Tibial artery (tissue), 4 donors: ENCODE measurements around the gene DHX8.

Source experiments
- DNase-seq, 2 donors: peaks; one replicate each; pipeline ENCODE4 v3.0.0-alpha.2; 2019
- H3K27ac ChIP-seq, 2 donors: fragments of 200-600 bp; sonication (generic) in 1 of 2; 1 replicate in 1 of 2; 2 replicates in 1 of 2; pipeline ENCODE4 v1.5.1; 2018 to 2019; ENCODE audit warnings: mild to moderate bottlenecking in 1 of 2
- H3K27me3 ChIP-seq, 2 donors: fragments of 200-600 bp; sonication (generic) in 1 of 2; one replicate each; pipeline versions ENCODE4 v1.5.1 to v1.6.0; 2016 to 2019
- H3K36me3 ChIP-seq, 3 donors: fragments of 200-600 bp; sonication (generic) in 2 of 3; one replicate each; pipeline ENCODE4 v1.5.1; 2016 to 2019; ENCODE audit warnings: mild to moderate bottlenecking in 2 of 3
- H3K4me1 ChIP-seq, 4 donors: fragments of 200-600 bp; sonication (generic) in 2 of 4; 1 replicate in 3 of 4; 2 replicates in 1 of 4; pipeline ENCODE4 v1.5.1; 2016 to 2019
- H3K4me3 ChIP-seq, 2 donors: fragments of 200-600 bp; sonication (generic) in 1 of 2; 1 replicate in 1 of 2; 2 replicates in 1 of 2; pipeline ENCODE4 v1.5.1; 2018 to 2019; ENCODE audit warnings: mild to moderate bottlenecking in 2 of 2
- H3K9me3 ChIP-seq, 3 donors: fragments of 200-600 bp; sonication (generic) in 1 of 3; one replicate each; pipeline ENCODE4 v1.5.1; 2016 to 2019
- CTCF ChIP-seq, 2 experiments: fragments of 200-600 bp in 1 of 2; fragments of 450-650 bp in 1 of 2; IDR thresholded peaks; one replicate each; pipeline ENCODE4 v1.5.1; 2017 to 2019; ENCODE audit warnings: antibody characterized with exemption in 2 of 2, mild to moderate bottlenecking in 1 of 2, moderate library complexity in 1 of 2
- intact Hi-C: fragments of 100-400 bp; cut with DNase I; formaldehyde crosslinking; loops from one replicate; pipeline ENCODE4 v1.15.0; 2023; ENCODE audit warnings: low total_unique reads

The DHX8 gene

GRCh38 chr17:43532581-43532980 is 48.8 kb downstream of the DHX8 start:
- intact Hi-C loops: no loop called here
- Histone ChIP-seq H3K4me1 (peaks cover 0 to 16% (median 14%) of the 10 kb centered on the region in 4 donors), H3K9me3 (no peaks in the 10 kb centered on the region), H3K27ac (no peak overlapping the region), H3K4me3 (no peak overlapping the region), H3K27me3 (no peaks in the 10 kb centered on the region), H3K36me3 (peaks cover 0 to 18% (median 9%) of the 10 kb centered on the region in 3 donors)
- TF ChIP-seq CTCF (IDR thresholded peaks at IDR 0.05): no peak
- DNase-seq: no peak

GRCh38 chr17:43533699-43534098 is 49.9 kb downstream of the DHX8 start:
- intact Hi-C loops: no loop called here
- Histone ChIP-seq H3K4me1 (peaks cover 0 to 16% (median 14%) of the 10 kb centered on the region in 4 donors), H3K27me3 (no peaks in the 10 kb centered on the region), H3K36me3 (peaks cover 0 to 7% (median 0%) of the 10 kb centered on the region in 3 donors), H3K4me3 (no peak overlapping the region), H3K27ac (no peak overlapping the region), H3K9me3 (no peaks in the 10 kb centered on the region)
- DNase-seq: no peak
- TF ChIP-seq CTCF (IDR thresholded peaks at IDR 0.05): no peak

DNA sequence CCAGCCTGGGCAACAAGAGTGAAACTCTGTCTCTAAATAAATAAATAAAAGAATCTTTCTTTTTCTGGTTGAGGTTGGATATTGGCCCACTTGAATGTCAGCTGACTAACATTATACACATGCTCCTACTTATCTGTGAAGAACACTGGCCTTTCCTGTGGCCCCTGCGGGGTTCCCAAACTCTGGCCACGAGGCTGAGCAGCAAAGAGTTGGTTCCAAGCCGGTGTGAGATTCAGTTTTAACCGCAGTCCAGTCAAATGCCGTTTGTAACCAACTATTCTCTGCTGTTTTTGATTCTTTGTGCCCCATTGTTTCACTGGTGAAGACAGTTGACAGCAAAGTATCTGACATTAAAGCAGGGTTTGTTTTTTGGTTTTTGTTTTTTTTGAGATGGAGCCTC is 51.1 kb downstream of the DHX8 start:
- no peak for TF ChIP-seq CTCF (IDR thresholded peaks at IDR 0.05)
- no peaks in the 10 kb centered on the region for H3K9me3 ChIP-seq
- H3K27ac ChIP-seq: no peak overlapping the region
- peaks cover 0 to 13% (median 12%) of the 10 kb centered on the region in 4 donors for H3K4me1 ChIP-seq
- H3K27me3 ChIP-seq: no peaks in the 10 kb centered on the region
- no peak for DNase-seq
- H3K36me3 ChIP-seq: no peaks in the 10 kb centered on the region
- no peak overlapping the region for H3K4me3 ChIP-seq
- intact Hi-C loops: no loop called here

- no peak for DNase-seq
- H3K27ac ChIP-seq: no peak overlapping the region
- H3K27me3 ChIP-seq: no peaks in the 10 kb centered on the region
- no peaks in the 10 kb centered on the region for H3K9me3 ChIP-seq
- intact Hi-C loops: no loop called here
- H3K36me3 ChIP-seq: no peaks in the 10 kb centered on the region
- no peak for TF ChIP-seq CTCF (IDR thresholded peaks at IDR 0.05)
- H3K4me3 ChIP-seq: no peak overlapping the region
- H3K4me1 ChIP-seq: peaks cover 0 to 3% (median 0%) of the 10 kb centered on the region in 4 donors
Observed at GRCh38 chr17:43536236-43536992, 52.6 kb downstream of the DHX8 start.

- intact Hi-C loops: no loop called here
- H3K27me3 ChIP-seq: peaks cover 0 to 17% of the 10 kb centered on the region in 2 donors
- no peaks in the 10 kb centered on the region for H3K9me3 ChIP-seq
- H3K4me1 ChIP-seq: peaks cover 0 to 24% (median 12%) of the 10 kb centered on the region in 4 donors
- no peak for DNase-seq
- H3K4me3 ChIP-seq: no peak overlapping the region
- no peak for TF ChIP-seq CTCF (IDR thresholded peaks at IDR 0.05)
- H3K36me3 ChIP-seq: no peaks in the 10 kb centered on the region
- no peak overlapping the region for H3K27ac ChIP-seq
Observed at GRCh38 chr17:43540821-43541674, 57.3 kb downstream of the DHX8 start.
